Adrenal gland (tissue), 5 donors: ENCODE measurements around the gene PSMG2.

Experiments used
- CTCF ChIP-seq, 6 experiments: fragments of 450-650 bp in 4 of 6; fragments of 200-600 bp in 2 of 6; sonication (generic) in 1 of 6; IDR thresholded peaks; 1 replicate in 5 of 6; 2 replicates in 1 of 6; pipeline versions ENCODE4 v1.5.1 to v1.8.0; 2016 to 2021; ENCODE audit warnings: antibody characterized with exemption in 6 of 6, mild to moderate bottlenecking in 2 of 6, moderate library complexity in 1 of 6
- POLR2A ChIP-seq, 2 donors: fragments of 450-650 bp; IDR thresholded peaks; one replicate each; pipeline ENCODE4 v1.6.1; 2017; ENCODE audit warnings: antibody characterized with exemption in 2 of 2, mild to moderate bottlenecking in 2 of 2, moderate library complexity in 1 of 2
- donor health status: DM: no; HTN: no; CAD: no.

- TF ChIP-seq CTCF (IDR thresholded peaks at IDR 0.05): no peak
- TF ChIP-seq POLR2A (IDR thresholded peaks at IDR 0.05): no peak
Observed at GRCh38 chr18:12765126-12765525, 62.3 kb downstream of the PSMG2 start.
